Left hindlimb (tissue), 1 donor: ENCODE data around the gene RNF17.

Experiments used
- DNase-seq: peaks from one replicate; pipeline ENCODE4 v3.0.0-alpha.2; 2018

RNF17 gene

GRCh38 chr13:24860770-24861169 is 96.8 kb downstream of the RNF17 start:
- DNase-seq, result no peak

GRCh38 chr13:24861617-24862362 is 97.8 kb downstream of the RNF17 start:
- no peak for DNase-seq

- DNase-seq, result no peak
Observed at GRCh38 chr13:24863748-24864540, 100.0 kb downstream of the RNF17 start.

GRCh38 chr13:24864579-24864978 is 100.6 kb downstream of the RNF17 start:
- no peak for DNase-seq

GRCh38 chr13:24865163-24865953 is 101.4 kb downstream of the RNF17 start:
- no peak for DNase-seq

GRCh38 chr13:24866488-24866887 is 102.5 kb downstream of the RNF17 start:
- DNase-seq, result no peak

- DNase-seq, result no peak
Observed at GRCh38 chr13:24868874-24869273, 104.9 kb downstream of the RNF17 start.

GRCh38 chr13:24870380-24870760 is 106.4 kb downstream of the RNF17 start:
- no peak for DNase-seq

GRCh38 chr13:24875566-24875965 is 111.6 kb downstream of the RNF17 start:
- no peak for DNase-seq

GRCh38 chr13:24877531-24877930 is 113.6 kb downstream of the RNF17 start:
- no peak for DNase-seq

- no peak for DNase-seq
Observed at GRCh38 chr13:24878340-24878739, 114.4 kb downstream of the RNF17 start.

GRCh38 chr13:24882665-24883064 is 118.7 kb downstream of the RNF17 start:
- DNase-seq, result no peak

GRCh38 chr13:24887759-24888158 is 123.8 kb downstream of the RNF17 start:
- no peak for DNase-seq

- DNase-seq, result no peak
Observed at GRCh38 chr13:24888291-24888931, 124.4 kb downstream of the RNF17 start.

GRCh38 chr13:24890256-24890655 is 126.3 kb downstream of the RNF17 start:
- DNase-seq, result no peak

GRCh38 chr13:24891476-24892108 is 127.6 kb downstream of the RNF17 start:
- no peak for DNase-seq

- no peak for DNase-seq
Observed at GRCh38 chr13:24892829-24893228, 128.9 kb downstream of the RNF17 start.

GRCh38 chr13:24893863-24894262 is 129.9 kb downstream of the RNF17 start:
- no peak for DNase-seq

- DNase-seq, result no peak
Observed at GRCh38 chr13:24894277-24894971, 130.5 kb downstream of the RNF17 start.

- DNase-seq, result no peak
Observed at GRCh38 chr13:24894972-24895300, 131.0 kb downstream of the RNF17 start.

GRCh38 chr13:24896061-24896460 is 132.1 kb downstream of the RNF17 start:
- no peak for DNase-seq

- DNase-seq, result no peak
Observed at GRCh38 chr13:24897293-24897692, 133.3 kb downstream of the RNF17 start.
